ENCODE measurements around the gene TRIP10.
"Not testable (repeated sequence)": the region's sequence is repeated elsewhere in the genome, so short reads cannot be mapped to it uniquely, and the experiment has no call there.

TRIP10 gene

GRCh38 chr19:6740589-6741343 is 1.3 kb downstream of the TRIP10 start:
- no peak for DNase-seq (ENCODE audit: low read depth in 3 of 3)

- no peak for DNase-seq (ENCODE audit: low read depth in 3 of 3)
These were observed 3.6 kb downstream of the TRIP10 start for GRCh38 chr19:6743066-6743465.

- DNase-seq (ENCODE audit: low read depth in 3 of 3) = no peak
These were observed 4.4 kb downstream of the TRIP10 start for GRCh38 chr19:6743714-6744380.

DNA sequence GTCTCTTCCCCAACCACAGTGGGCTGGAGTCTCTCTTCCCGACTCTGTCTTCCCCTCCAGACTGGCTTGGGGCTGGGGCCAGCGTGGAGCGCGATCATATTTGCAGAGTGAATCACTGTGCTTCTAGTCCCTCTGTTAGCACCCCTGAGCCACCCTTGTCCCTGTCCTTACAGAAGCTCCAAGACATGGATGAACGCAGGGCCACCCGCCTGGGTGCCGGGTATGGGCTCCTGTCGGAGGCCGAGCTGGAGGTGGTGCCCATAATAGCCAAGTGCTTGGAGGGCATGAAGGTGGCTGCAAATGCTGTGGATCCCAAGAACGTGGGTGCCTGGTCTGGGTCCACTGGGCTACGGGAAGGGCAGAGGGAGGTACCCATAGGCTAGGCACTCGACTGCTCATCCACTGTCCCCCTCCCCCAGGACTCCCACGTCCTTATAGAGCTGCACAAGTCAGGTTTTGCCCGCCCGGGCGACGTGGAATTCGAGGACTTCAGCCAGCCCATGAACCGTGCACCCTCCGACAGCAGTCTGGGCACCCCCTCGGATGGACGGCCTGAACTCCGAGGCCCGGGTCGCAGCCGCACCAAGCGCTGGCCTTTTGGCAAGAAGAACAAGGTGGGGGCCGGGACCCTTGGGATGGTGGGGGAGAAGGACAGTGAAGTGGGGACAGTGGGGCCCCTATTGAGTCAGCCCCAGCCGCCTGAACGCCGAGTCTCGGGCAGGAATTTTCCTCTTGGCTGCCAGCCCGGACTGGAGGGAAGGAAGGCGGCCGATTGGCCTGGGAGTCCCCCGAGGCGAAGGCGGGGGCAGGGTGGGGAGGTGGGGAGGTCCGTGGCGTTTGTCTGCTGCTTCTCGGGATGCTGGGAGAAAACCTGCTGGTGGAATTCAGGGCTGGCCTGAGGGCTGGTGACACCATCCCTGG is 5.2 kb downstream of the TRIP10 start:
- no peak for DNase-seq (ENCODE audit: low read depth in 3 of 3)

DNA sequence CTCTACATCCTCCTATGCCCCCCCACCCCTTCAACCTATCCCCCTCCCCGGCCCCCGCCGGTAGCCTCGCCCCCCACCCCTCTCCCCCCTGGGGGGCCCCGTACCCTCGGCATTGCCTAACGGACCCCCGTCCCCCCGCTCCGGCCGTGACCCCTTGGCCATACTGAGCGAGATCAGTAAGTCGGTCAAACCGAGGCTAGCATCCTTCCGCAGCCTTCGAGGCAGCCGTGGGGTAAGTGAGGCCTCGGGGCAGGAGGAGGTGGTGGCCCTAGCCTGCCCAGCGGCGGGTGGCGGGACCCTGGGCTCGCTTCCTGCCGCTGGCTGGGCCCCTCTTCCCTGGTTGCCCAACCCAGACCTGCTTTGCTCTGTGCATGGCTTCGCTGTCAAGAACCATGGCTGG is 6.5 kb downstream of the TRIP10 start:
- no peak for DNase-seq (ENCODE audit: low read depth in 3 of 3)

- DNase-seq (ENCODE audit: low read depth in 3 of 3) = not testable (repeated sequence)
These were observed 9.1 kb downstream of the TRIP10 start for GRCh38 chr19:6748543-6748942.

DNA sequence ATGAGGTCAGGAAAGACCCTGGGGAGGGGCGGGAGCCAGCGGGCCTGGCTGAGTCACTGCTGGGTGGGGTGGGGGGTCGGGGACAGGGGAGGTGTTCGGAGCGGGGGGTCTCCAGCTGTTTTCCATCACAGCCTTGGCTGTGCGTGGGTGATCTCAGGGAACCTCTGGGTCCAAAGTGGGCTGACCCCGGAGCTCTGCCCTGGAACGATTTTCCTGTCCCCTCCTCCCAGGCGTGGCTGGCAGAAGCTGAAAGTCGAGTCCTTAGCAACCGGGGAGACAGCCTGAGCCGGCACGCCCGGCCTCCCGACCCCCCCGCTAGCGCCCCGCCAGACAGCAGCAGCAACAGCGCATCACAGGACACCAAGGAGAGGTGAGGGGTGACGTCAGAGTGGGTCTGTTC is 10.6 kb downstream of the TRIP10 start:
- DNase-seq (ENCODE audit: low read depth in 3 of 3) = no peak

DNA sequence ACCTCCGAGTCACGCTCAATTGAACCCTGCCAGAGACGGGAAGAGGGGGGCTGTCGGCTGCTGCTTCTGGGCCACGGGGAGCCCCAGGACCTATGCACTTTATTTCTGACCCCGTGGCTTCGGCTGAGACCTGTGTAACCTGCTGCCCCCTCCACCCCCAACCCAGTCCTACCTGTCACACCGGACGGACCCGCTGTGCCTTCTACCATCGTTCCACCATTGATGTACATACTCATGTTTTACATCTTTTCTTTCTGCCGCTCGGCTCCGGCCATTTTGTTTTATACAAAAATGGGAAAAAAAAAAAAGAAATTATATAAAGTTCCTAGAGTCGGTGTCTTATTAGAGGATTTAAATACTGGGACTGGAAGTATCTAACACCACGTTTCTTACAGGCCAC is 11.7 kb downstream of the TRIP10 start:
- DNase-seq (ENCODE audit: low read depth in 3 of 3) = no peak

DNA sequence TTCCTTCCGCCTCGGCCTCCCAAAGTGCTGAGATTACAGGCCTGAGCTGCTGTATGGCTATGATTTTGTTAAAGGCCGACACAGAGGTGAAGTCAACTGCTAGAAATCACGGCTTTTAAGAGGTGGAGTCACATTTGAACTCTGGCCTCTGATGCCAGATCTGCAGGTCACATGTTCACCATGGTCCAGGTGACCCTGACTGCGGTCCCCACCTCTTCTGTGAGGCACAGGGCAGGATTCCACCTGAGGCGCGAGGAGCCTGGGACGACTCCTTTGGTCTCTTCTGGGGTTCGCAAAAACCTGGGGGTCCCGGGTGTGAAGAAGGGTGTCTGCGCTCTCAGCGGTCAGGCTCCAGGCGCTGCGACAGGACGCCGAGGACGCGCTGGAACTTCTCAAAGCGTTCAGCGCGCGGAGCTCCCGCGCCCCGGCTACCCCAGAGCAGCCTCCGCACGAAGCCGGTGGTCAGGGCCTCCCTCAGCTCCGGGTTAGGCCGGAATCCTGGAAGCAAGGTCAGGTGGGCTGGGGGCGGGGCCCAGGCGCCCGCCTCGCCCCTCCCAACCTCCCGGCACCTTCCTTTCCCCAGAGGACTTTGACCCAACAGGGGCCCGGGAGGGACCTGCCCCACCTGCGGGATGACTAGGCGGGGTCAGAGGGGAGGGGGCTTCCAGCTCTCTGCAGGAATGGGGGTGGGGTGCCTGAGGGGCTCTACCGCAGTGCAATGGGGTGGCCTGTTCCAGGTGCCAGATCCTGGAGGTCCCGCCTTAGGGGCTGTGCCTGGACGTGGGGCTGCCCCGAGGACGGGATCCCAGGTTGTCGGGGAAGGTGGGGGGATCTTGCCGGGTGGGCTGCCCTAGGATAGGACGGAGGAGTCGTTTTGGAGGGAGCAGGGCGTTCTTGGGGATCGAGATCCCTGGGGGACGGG is 13.0 kb downstream of the TRIP10 start:
- no peak for DNase-seq (ENCODE audit: low read depth in 3 of 3)

GRCh38 chr19:6753178-6754031 is 13.9 kb downstream of the TRIP10 start:
- peak; percentile 72 to 86 (median 74) for DNase-seq (ENCODE audit: low read depth in 3 of 3)

GRCh38 chr19:6754136-6754535 is 14.7 kb downstream of the TRIP10 start:
- DNase-seq (ENCODE audit: low read depth in 3 of 3) = no peak

- no peak for DNase-seq (ENCODE audit: low read depth in 3 of 3)
These were observed 15.4 kb downstream of the TRIP10 start for GRCh38 chr19:6754653-6755463.

GRCh38 chr19:6760606-6761005 is 21.1 kb downstream of the TRIP10 start:
- DNase-seq (ENCODE audit: low read depth in 3 of 3) = no peak

- DNase-seq (ENCODE audit: low read depth in 3 of 3) = no peak
These were observed 21.7 kb downstream of the TRIP10 start for GRCh38 chr19:6761053-6761676.

DNA sequence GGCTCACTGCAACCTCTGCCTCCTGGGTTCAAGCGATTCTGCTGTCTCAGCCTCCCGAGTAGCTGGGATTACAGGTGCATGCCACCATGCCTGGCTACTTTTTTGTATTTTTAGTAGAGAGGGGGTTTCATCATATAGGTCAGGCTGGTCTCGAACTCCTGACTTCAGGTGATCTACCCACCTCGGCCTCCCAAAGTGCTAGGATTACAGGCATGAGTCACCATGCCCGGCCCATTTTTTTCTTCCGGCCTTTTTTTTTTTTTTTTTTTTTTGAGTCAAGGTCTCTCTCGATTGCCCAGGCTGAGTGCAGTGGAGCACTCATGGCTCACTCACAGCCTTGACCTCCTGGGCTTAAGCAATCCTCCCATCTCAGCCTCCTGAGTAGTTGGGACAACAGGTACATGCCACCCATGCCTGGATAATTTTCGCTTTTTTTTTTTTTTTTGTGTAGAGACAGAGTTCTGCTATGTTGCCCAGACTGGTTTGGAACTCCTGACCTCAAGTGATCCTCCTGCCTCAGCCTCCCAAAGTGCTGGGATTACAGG is 22.8 kb downstream of the TRIP10 start:
- not testable (repeated sequence) for DNase-seq (ENCODE audit: low read depth in 3 of 3)

DNA sequence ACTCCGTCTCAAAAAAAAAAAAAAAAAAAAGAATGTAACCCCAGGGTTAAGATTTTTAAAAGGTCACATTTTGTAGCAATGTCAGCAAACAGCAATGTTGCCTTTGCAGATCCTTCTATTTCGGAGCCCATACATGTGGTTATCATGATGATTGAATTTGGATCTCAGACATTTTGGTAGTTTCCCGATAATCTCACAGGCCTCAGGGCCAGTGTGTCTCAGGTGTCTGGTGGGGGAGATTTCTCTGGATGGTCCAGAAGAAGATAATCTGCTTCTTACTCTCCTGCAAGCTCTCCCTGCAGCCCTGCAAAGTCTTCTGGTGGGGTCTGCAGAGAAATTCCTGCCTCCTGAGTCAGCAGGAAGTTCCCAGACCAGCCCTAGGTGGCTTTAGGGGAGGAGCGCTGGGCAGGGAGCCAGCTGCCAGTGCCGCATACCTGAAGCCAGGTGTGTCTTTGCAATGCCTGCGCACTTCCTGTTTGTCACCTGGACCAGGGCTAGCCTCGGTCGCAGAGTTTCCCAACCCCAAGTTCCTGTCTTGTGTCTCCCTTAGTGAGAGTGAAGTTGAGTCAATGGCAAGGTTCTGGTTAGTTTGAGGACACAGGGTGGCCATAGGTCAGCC is 26.4 kb downstream of the TRIP10 start:
- no peak for DNase-seq (ENCODE audit: low read depth in 3 of 3)

DNA sequence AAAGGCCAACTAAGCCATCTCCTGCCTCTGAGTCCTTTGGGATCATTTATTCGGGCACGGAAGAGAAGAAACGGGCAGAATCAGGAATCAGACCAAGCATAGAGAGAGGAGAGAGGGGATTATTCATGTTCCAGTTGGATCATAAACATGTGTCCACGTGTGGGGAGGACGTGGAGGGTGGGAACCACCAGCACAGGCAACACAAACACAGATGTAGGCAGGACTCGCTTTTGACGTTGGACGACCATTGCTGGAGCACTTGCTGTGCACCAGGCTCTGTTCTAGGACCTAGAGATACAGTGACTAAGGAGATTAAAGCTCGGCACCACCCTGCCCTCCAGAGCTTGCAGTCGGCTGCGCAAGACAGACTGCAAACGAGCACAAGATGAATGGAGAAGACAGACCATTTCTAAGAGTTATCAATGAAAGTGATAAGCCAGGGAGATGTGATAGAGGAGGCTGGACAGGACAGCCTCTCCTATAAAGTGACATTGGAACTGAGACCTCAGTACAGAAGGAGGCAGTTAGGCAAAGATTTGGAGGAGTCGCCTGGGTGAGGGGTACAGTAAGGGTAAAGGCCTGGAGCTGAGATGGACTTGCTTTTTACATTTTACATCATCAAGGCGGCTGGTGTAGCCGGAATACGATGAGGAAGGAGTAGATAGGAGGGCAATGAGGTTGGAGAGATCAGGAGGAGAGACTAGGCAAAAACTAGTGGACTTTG is 27.0 kb downstream of the TRIP10 start:
- DNase-seq (ENCODE audit: low read depth in 3 of 3) = no peak

- DNase-seq (ENCODE audit: low read depth in 3 of 3) = peak in 1 of 3 experiments; percentile 24
These were observed 27.5 kb downstream of the TRIP10 start for GRCh38 chr19:6767081-6767356.

All from stimulated activated CD4-positive, alpha-beta T cell treated with anti-CD3 and anti-CD28 coated beads, TNF-alpha, amount 100 ng/mL, for 24 hours (primary cell).